PC-3 (cell line): Measurements from ENCODE around the gene ZNF488. TPM values are rescaled to one million over a fixed set of nuclear protein-coding genes. Genes with fewer than 3 reads are reported as not detected.

Experiments
- ATAC-seq: fragments of 200-7000 bp; cut with Tn5 transposase; 2 replicates; pipeline ENCODE4 v1.9.1; 2020; ENCODE audit warnings: mild to moderate bottlenecking, moderate library complexity
- BruUV-seq: library from RNA; stranded (reverse); fragments of 400-500 nt; replicated peaks from 2 replicates; lab custom pipeline; 2021; lab: Mats Ljungman, UMichigan
- CTCF ChIA-PET: fragments of 300-600 bp; sonication (Branson Sonifier 250); formaldehyde crosslinking; loops from one replicate; lab custom pipeline; 2022; ENCODE audit warnings: antibody characterized with exemption; lab: Charles Lee
- POLR2A ChIA-PET: fragments of 300-600 bp; sonication (Branson Sonifier 250); formaldehyde crosslinking; loops from one replicate; lab custom pipeline; 2022; ENCODE audit warnings: antibody characterized with exemption; ENCODE audit not compliant: unreplicated experiment; lab: Charles Lee
- DNase-seq: peaks from one replicate; pipeline ENCODE4 v3.0.0-alpha.2; 2015
- H2AFZ ChIP-seq: fragments of 300-600 bp; sonication (generic); 2 replicates; pipeline ENCODE4 v1.6.0; 2016; ENCODE audit warnings: antibody characterized with exemption, low read length
- H3F3A ChIP-seq: fragments of 300-600 bp; sonication (generic); one replicate; pipeline ENCODE4 v1.6.0; 2017; ENCODE audit warnings: antibody characterized with exemption, low read length, control low read depth, mild to moderate bottlenecking; ENCODE audit not compliant: unreplicated experiment
- H3K27ac ChIP-seq: fragments of 300-600 bp; sonication (generic); 2 replicates; pipeline ENCODE4 v1.5.1; 2016; ENCODE audit warnings: mild to moderate bottlenecking, low read length
- H3K27me3 ChIP-seq: fragments of 300-600 bp; sonication (generic); 2 replicates; pipeline ENCODE4 v1.6.1; 2016; ENCODE audit warnings: low read length, mixed read lengths
- H3K36me3 ChIP-seq: fragments of 300-600 bp; sonication (generic); 2 replicates; pipeline ENCODE4 v1.6.1; 2016; ENCODE audit warnings: low read depth, mixed run types, low read length, mixed read lengths
- H3K4me1 ChIP-seq: fragments of 300-600 bp; sonication (generic); 2 replicates; pipeline ENCODE4 v1.5.1; 2016; ENCODE audit warnings: low read length; ENCODE audit not compliant: insufficient read depth
- H3K4me2 ChIP-seq: fragments of 300-600 bp; sonication (generic); 2 replicates; pipeline ENCODE4 v1.6.0; 2016; ENCODE audit warnings: low read length
- H3K4me3 ChIP-seq: fragments of 300-600 bp; sonication (generic); 2 replicates; pipeline ENCODE4 v1.5.1; 2016; ENCODE audit warnings: mild to moderate bottlenecking, low read length, mixed read lengths
- H3K79me2 ChIP-seq: fragments of 300-600 bp; sonication (generic); 2 replicates; pipeline ENCODE4 v1.6.1; 2017; ENCODE audit warnings: low read length, mixed read lengths
- H3K9ac ChIP-seq: fragments of 300-600 bp; sonication (generic); 2 replicates; pipeline ENCODE4 v1.6.0; 2016; ENCODE audit warnings: mild to moderate bottlenecking, low read length
- H3K9me2 ChIP-seq: fragments of 300-600 bp; sonication (generic); replicated peaks from 2 replicates; pipeline ENCODE4 v1.6.1; 2016; ENCODE audit warnings: mixed run types, low read length, mixed read lengths
- H3K9me3 ChIP-seq: fragments of 300-600 bp; sonication (generic); 2 replicates; pipeline ENCODE4 v1.6.1; 2016; ENCODE audit warnings: low read length, mixed read lengths
- H4K20me1 ChIP-seq: fragments of 300-600 bp; sonication (generic); 2 replicates; pipeline ENCODE4 v1.6.1; 2016; ENCODE audit warnings: low read length, mixed read lengths
- CTCF ChIP-seq: fragments of 300-600 bp; sonication (generic); conservative IDR thresholded peaks from 2 replicates; pipeline ENCODE4 v1.5.1; 2017; ENCODE audit warnings: antibody characterized with exemption, low read depth, mild to moderate bottlenecking, low read length
- EZH2 ChIP-seq: fragments of 300-600 bp; sonication (generic); IDR thresholded peaks from one replicate; pipeline ENCODE4 v1.6.1; 2017; ENCODE audit warnings: antibody characterized with exemption, mild to moderate bottlenecking, low read length; ENCODE audit not compliant: unreplicated experiment
- EZH2phosphoT487 ChIP-seq: fragments of 300-600 bp; sonication (generic); IDR thresholded peaks from 2 replicates; pipeline ENCODE4 v1.6.1; 2018; ENCODE audit warnings: mild to moderate bottlenecking, antibody characterized with exemption, low read length, borderline replicate concordance
- intact Hi-C: fragments of 100-400 bp; cut with micrococcal nuclease; formaldehyde crosslinking; loops from 2 replicates; pipeline ENCODE4 v1.9.0; 2023
- total RNA-seq: library from RNA; depleted of rRNA; stranded (reverse); fragments of >200 nt; gene quantifications from 2 replicates; pipeline ENCODE4 v1.2.3, GENCODE V29; 2014

ZNF488 gene
- total RNA-seq, 1 experiment from 2014 or later, result 1.7 TPM

GRCh38 chr10:47379445-47379785, 4.7 kb downstream of the ZNF488 start:
- no peaks in the 10 kb centered on the region for H3K9me2 ChIP-seq
- H3K27me3 ChIP-seq, result no peaks in the 10 kb centered on the region
- H3K79me2 ChIP-seq, result no peaks in the 10 kb centered on the region
- no peaks in the 10 kb centered on the region for H3K4me1 ChIP-seq
- no peak overlapping the region for H3K27ac ChIP-seq
- no peak overlapping the region for H2AFZ ChIP-seq
- TF ChIP-seq EZH2, result no peak
- TF ChIP-seq CTCF, result no peak
- TF ChIP-seq EZH2phosphoT487, result no peak
- no peak overlapping the region for H3K4me2 ChIP-seq
- no peak for DNase-seq
- H3K36me3 ChIP-seq, result no peaks in the 10 kb centered on the region
- intact Hi-C loops, result no loop called here
- ChIA-PET POLR2A (no interaction called here), CTCF (no interaction called here)
- H3K4me3 ChIP-seq, result no peak overlapping the region
- no TSS peak for BruUV-seq
- H3F3A ChIP-seq, result no peaks in the 10 kb centered on the region
- no peaks in the 10 kb centered on the region for H3K9me3 ChIP-seq
- ATAC-seq, result no peak
- H3K9ac ChIP-seq, result no peak overlapping the region
- no peaks in the 10 kb centered on the region for H4K20me1 ChIP-seq

- Histone ChIP-seq H3K4me3 (no peak overlapping the region), H3K9ac (no peak overlapping the region), H3K27ac (no peak overlapping the region), H3K36me3 (no peaks in the 10 kb centered on the region), H3K27me3 (no peaks in the 10 kb centered on the region), H3F3A (no peaks in the 10 kb centered on the region), H3K4me1 (no peaks in the 10 kb centered on the region), H2AFZ (no peak overlapping the region), H3K9me3 (no peaks in the 10 kb centered on the region), H3K4me2 (no peak overlapping the region), H3K79me2 (no peaks in the 10 kb centered on the region), H4K20me1 (no peaks in the 10 kb centered on the region), H3K9me2 (no peaks in the 10 kb centered on the region)
- POLR2A ChIA-PET, result no interaction called here
- CTCF ChIA-PET, result no interaction called here
- BruUV-seq, result no TSS peak
- ATAC-seq, result no peak
- intact Hi-C loops, result no loop called here
- DNase-seq, result no peak
- TF ChIP-seq CTCF (no peak), EZH2 (no peak), EZH2phosphoT487 (no peak)
Measured at GRCh38 chr10:47378606-47379444, 5.3 kb downstream of the ZNF488 start.

- ChIA-PET CTCF (no interaction called here), POLR2A (interaction anchor here (0.6 kb wide), 1 partner anchor 111 kb away, joined by 3 read pairs; no protein-coding TSS in a partner anchor)
- Histone ChIP-seq H3K9me2 (no peaks in the 10 kb centered on the region), H3K4me1 (no peaks in the 10 kb centered on the region), H2AFZ (no peak overlapping the region), H3K9me3 (no peaks in the 10 kb centered on the region), H3K27ac (no peak overlapping the region), H3F3A (no peaks in the 10 kb centered on the region), H3K4me3 (no peak overlapping the region), H4K20me1 (no peaks in the 10 kb centered on the region), H3K79me2 (no peaks in the 10 kb centered on the region), H3K27me3 (no peaks in the 10 kb centered on the region), H3K9ac (no peak overlapping the region), H3K4me2 (no peak overlapping the region), H3K36me3 (no peaks in the 10 kb centered on the region)
- no peak for TF ChIP-seq CTCF
- no peak for TF ChIP-seq EZH2phosphoT487
- TF ChIP-seq EZH2, result no peak
- intact Hi-C loops, result no loop called here
- no TSS peak for BruUV-seq
- no peak for DNase-seq
- ATAC-seq, result no peak
Measured at GRCh38 chr10:47378183-47378510, 5.9 kb downstream of the ZNF488 start.
